Dendritic cell treated with granulocyte-macrophage colony-stimulating factor and Interleukin-4, amounts not matched to agents 40 ng/mL and 50 ng/mL, for 4 days (primary cell): Measurements from ENCODE around the gene TMEM92.

ENCODE experiments used
- H3K27ac Mint-ChIP-seq: one replicate; pipeline ENCODE4 v1.8.0; 2022; ENCODE audit warnings: mild to moderate bottlenecking, mixed read lengths
- H3K27me3 Mint-ChIP-seq: one replicate; pipeline ENCODE4 v1.8.0; 2022; ENCODE audit warnings: mild to moderate bottlenecking, mixed read lengths
- H3K36me3 Mint-ChIP-seq: one replicate; pipeline ENCODE4 v1.8.0; 2022; ENCODE audit warnings: low read depth, mixed read lengths
- H3K4me1 Mint-ChIP-seq: one replicate; pipeline ENCODE4 v1.8.0; 2022; ENCODE audit warnings: low read depth, mixed read lengths
- H3K4me3 Mint-ChIP-seq: one replicate; pipeline ENCODE4 v1.8.0; 2022; ENCODE audit warnings: mild to moderate bottlenecking, moderate library complexity, mixed read lengths
- H3K9me3 Mint-ChIP-seq: one replicate; pipeline ENCODE4 v1.8.0; 2022; ENCODE audit warnings: mixed read lengths
- intact Hi-C: fragments of 100-400 bp; cut with micrococcal nuclease; formaldehyde crosslinking; loops from one replicate; pipeline ENCODE4 v1.15.0; 2022

The TMEM92 gene

GRCh38 chr17:50328363-50329325, 54.4 kb downstream of the TMEM92 start:
- no peak overlapping the region for H3K27ac Mint-ChIP-seq
- H3K4me1 Mint-ChIP-seq, result peaks cover 31% of the 10 kb centered on the region
- H3K4me3 Mint-ChIP-seq, result no peak overlapping the region
- H3K27me3 Mint-ChIP-seq, result peaks cover 9% of the 10 kb centered on the region
- intact Hi-C loops, result no loop called here
- H3K36me3 Mint-ChIP-seq, result no peaks in the 10 kb centered on the region
- H3K9me3 Mint-ChIP-seq, result no peaks in the 10 kb centered on the region

- Mint-ChIP-seq H3K27ac (no peak overlapping the region), H3K9me3 (no peaks in the 10 kb centered on the region), H3K36me3 (no peaks in the 10 kb centered on the region), H3K4me3 (no peak overlapping the region), H3K27me3 (peaks cover 9% of the 10 kb centered on the region), H3K4me1 (peaks cover 39% of the 10 kb centered on the region)
- intact Hi-C loops, result no loop called here
These were observed 55.5 kb downstream of the TMEM92 start for GRCh38 chr17:50329716-50330115.

DNA sequence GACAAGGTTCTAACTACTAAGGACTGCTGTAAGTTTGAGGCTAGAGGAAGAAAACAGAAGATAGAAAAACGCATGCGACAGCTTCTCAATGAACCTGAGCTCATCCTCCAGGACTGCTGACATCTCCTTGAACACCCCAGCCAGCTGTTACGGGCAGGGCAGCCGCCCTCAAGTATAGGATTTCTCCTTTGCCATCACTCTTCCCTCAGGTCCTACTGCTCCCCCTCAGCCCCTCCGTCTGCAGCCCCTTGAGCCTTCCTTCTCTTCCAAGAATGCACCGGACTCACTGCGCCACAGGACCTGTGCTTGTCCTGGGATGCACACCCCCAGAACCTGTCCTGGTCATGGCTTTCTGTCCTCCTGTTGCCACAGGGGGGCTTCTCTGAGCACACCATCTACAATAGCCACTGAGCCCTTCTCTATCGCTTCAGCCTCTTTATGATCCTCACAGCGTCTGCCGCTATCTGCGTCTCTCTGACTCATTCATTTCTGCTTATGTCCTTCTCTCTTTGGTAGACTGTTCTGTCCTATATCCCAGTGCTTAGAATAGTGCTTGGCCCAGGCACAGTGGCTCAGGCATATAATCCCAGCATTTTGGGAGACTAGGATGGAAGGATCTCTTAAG, 56.0 kb downstream of the TMEM92 start:
- Mint-ChIP-seq H3K27me3 (peaks cover 9% of the 10 kb centered on the region), H3K9me3 (no peaks in the 10 kb centered on the region), H3K36me3 (no peaks in the 10 kb centered on the region), H3K27ac (no peak overlapping the region), H3K4me1 (peaks cover 39% of the 10 kb centered on the region), H3K4me3 (no peak overlapping the region)
- intact Hi-C loops, result no loop called here
